ES-I3 (cell line): ENCODE results near the gene ZNF208.
"Not testable (repeated sequence)": the region's sequence is repeated elsewhere in the genome, so short reads cannot be mapped to it uniquely, and the experiment has no call there.

Source experiments
- H3K36me3 ChIP-seq: 2 replicates; pipeline ENCODE4 v1.6.1; 2013; ENCODE audit warnings: mild to moderate bottlenecking, low read length, control low read depth, moderate library complexity; ENCODE audit not compliant: insufficient read depth
- H3K4me1 ChIP-seq: 2 replicates; pipeline ENCODE4 v1.6.1; 2013; ENCODE audit warnings: mild to moderate bottlenecking, control low read depth, low read length; ENCODE audit not compliant: insufficient read depth
- H3K9ac ChIP-seq: 2 replicates; pipeline ENCODE4 v1.6.1; 2013; ENCODE audit warnings: low read depth, mild to moderate bottlenecking, low read length, moderate library complexity
- H3K9me3 ChIP-seq: 2 replicates; pipeline ENCODE4 v1.6.1; 2013; ENCODE audit warnings: mild to moderate bottlenecking, low read length, moderate library complexity; ENCODE audit not compliant: control insufficient read depth, insufficient read depth

ZNF208 gene

DNA sequence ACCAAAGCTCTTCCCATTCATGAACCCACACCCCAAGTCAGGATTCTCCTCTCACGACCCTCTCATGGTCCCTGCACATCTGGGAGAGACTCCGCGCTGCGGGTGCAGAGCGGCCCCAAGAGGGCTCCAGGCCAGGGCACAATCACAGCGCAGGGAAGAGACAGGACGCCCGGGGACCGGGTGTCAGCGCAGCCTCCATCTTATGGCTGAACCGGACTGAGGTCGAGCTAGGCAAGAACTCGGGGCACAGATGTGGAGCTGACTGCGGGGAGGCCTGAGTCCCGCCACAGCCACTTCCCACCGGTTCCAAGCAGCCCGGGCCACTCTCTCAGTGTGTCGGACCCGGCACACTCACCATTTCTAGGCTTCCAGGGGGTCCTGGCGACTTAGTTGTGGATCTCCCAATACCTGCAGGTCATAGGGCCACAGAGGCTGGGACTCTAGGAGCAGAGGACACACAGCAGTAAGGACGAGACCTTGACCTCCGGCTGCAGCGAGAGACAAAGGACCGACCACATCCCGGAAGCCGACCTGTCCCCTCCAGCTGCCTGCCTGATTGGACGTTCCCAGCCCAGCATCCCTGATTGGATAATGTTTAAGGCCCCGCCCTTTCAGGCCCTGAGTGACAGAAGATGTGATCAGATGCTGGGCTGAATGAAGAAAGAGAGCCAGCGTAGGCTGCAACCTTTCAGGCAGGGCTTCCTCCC lies at the start of gene ZNF208:
Gene ZNF208 (minus strand): TSS at position 507 of the 707 bp plus-strand sequence. CDS start 149 bp downstream, at position 358.
- not testable (repeated sequence) for H3K4me1 ChIP-seq, H3K9ac ChIP-seq, H3K36me3 ChIP-seq, H3K9me3 ChIP-seq

DNA sequence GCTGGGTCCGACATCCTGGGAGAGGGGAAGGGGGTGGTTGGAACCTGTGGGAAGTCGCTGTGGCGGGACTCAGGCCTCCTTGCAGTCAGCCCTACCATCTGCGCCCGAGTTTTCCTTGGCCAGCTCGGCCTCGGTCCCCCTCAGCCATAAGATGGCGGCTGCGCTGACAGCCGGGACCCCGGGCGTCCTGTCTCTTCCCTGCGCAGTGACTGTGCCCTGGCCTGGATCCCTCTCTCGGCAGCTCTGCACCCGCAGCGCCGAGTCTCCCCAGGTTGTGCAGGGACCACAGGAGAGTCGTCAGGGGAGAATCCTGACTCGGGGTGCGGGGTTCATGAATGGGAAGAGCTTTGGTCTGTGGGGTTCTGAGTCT lies 41.9 kb upstream of the ZNF208 start:
- Histone ChIP-seq H3K36me3 (no peaks in the 10 kb centered on the region), H3K9ac (no peak overlapping the region), H3K4me1 (no peaks in the 10 kb centered on the region), H3K9me3 (0 out of 2 replicates have a peak, but pooled peaks cover 2% of the 10 kb centered on the region)

DNA sequence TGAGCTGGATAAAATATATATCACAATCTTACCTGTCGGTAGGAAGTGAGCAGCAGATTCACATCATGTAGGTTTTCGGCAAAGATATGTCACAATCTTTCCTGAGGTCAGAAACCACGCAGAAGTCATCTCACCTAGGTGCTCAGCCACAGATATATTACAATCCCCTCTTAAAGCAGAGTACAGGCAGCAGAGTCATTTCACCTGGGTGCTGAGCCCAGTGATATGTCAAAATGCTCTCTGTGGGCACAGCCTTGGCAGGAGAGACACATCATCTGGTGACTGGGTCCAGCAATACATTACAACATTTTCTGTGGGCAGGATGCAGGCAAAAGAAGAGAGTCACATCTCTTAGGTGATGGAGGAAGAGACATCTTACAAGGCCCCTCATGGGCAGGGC lies 30.4 kb upstream of the ZNF208 start:
- not testable (repeated sequence) for H3K36me3 ChIP-seq, H3K9ac ChIP-seq, H3K4me1 ChIP-seq, H3K9me3 ChIP-seq

DNA sequence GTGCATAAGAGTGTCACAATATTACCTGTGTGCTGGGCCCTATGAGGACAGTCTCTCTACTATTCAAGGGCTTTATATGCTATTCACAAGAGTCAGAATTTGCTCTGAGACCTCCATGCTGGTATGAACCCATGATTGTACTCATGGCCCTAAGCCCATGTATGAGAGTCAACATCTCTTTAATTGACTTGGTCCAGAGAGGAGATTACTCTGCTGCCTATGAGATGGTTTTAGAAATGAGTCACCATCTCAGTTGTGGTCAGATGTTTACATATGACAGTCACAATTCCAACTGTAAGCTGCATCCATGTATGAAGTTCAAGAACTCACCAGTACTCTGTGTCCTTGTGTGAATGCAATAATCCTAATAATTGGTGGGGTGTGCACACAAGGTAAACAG lies 19.9 kb upstream of the ZNF208 start:
- H3K9ac ChIP-seq, result no peak overlapping the region
- no peaks in the 10 kb centered on the region for H3K36me3 ChIP-seq
- H3K9me3 ChIP-seq, result no peaks in the 10 kb centered on the region
- H3K4me1 ChIP-seq, result no peaks in the 10 kb centered on the region

DNA sequence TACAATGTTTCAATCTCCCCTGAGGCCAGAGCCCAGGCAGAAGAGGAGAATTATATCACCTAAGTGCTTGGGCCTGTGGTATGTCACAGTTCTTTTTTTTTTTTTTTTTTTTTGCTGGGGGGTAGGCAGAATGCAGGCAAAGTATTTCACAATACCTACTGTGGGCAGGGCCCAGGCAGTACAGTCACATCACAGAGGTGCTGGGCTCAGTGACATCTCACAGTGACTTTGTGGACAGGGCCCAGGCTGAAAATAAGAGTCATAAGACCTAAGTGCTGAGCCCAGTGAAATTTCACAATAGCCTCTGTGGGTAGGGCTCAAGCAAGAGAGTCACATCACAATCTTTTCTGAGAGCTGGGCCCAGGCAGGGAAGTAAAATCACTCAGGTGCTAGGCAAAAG lies 15.9 kb upstream of the ZNF208 start:
- Histone ChIP-seq H3K4me1 (no peaks in the 10 kb centered on the region), H3K9me3 (no peaks in the 10 kb centered on the region), H3K9ac (no peak overlapping the region), H3K36me3 (no peaks in the 10 kb centered on the region)

DNA sequence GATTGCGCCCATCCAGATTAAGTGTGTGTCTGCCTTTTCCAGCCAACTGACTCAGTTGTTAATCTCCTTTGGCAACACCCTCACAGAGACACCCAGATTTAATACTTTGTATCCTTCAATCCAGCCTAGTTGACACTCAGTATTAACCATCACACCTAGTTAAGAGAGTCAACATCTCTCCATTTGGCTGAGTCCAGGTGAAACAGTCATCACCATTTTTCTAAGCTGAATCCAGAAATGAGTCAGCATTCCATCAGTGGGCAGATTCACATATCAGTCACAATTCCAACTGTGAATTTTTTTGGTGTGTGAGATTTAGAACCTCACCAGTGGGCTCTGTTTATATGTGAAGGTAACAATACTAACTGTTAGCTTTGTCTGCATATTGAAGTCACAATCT lies 14.8 kb upstream of the ZNF208 start:
- not testable (repeated sequence) for H3K9ac ChIP-seq, H3K36me3 ChIP-seq, H3K4me1 ChIP-seq, H3K9me3 ChIP-seq

GRCh38 chr19:21970466-21970865 lies 40.3 kb downstream of the ZNF208 start:
- Histone ChIP-seq H3K9me3 (no peaks in the 10 kb centered on the region), H3K36me3 (no peaks in the 10 kb centered on the region)

DNA sequence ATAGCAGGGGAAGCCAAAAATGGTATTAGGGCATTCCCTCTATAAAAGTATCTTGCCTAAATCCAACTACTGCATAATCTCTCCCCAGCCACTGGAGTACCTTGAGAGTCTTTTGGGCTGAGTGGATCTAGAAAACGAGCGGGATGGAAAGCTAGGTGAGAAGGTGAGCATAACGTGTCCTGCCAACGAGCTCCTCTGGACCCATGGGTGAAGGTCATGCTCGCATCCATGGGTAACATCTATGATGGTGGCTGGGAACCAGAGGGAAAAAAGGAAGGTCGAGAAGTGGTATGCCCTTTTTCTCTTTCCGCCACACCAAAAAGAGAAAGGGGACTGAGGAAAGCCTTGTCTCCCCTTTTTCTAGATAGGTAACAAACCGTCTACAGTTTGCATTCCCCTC lies 63.0 kb downstream of the ZNF208 start:
- peaks cover 3% of the 10 kb centered on the region; the same call in 1 of the 2 replicates for H3K9me3 ChIP-seq
- H3K36me3 ChIP-seq, result no peaks in the 10 kb centered on the region
- H3K4me1 ChIP-seq, result no peaks in the 10 kb centered on the region
- H3K9ac ChIP-seq, result no peak overlapping the region

More at GRCh38 chr19:21970466-21970865, 40.3 kb downstream of the ZNF208 start:
- Histone ChIP-seq H3K9ac (no peak overlapping the region), H3K4me1 (no peaks in the 10 kb centered on the region)

GRCh38 chr19:21940684-21941083 lies 70.1 kb downstream of the ZNF208 start:
- Histone ChIP-seq H3K4me1 (no peaks in the 10 kb centered on the region), H3K9me3 (no peaks in the 10 kb centered on the region; the same call in 1 of the 2 replicates), H3K36me3 (no peaks in the 10 kb centered on the region), H3K9ac (no peak overlapping the region)

GRCh38 chr19:21934593-21934992 lies 76.2 kb downstream of the ZNF208 start:
- no peaks in the 10 kb centered on the region; the same call in 1 of the 2 replicates for H3K36me3 ChIP-seq
- no peaks in the 10 kb centered on the region for H3K4me1 ChIP-seq
- H3K9ac ChIP-seq, result no peak overlapping the region
- no peaks in the 10 kb centered on the region; the same call in 1 of the 2 replicates for H3K9me3 ChIP-seq

- Histone ChIP-seq H3K4me1 (no peaks in the 10 kb centered on the region), H3K9me3 (no peaks in the 10 kb centered on the region; the same call in 1 of the 2 replicates), H3K9ac (no peak overlapping the region), H3K36me3 (no peaks in the 10 kb centered on the region; the same call in 1 of the 2 replicates)
These were observed 76.6 kb downstream of the ZNF208 start for GRCh38 chr19:21934131-21934530.

- Histone ChIP-seq H3K9ac (no peak overlapping the region), H3K36me3 (no peaks in the 10 kb centered on the region), H3K4me1 (no peaks in the 10 kb centered on the region), H3K9me3 (no peaks in the 10 kb centered on the region)
These were observed 88.5 kb downstream of the ZNF208 start for GRCh38 chr19:21922276-21922675.

GRCh38 chr19:21921691-21922180 lies 89.0 kb downstream of the ZNF208 start:
- Histone ChIP-seq H3K9ac (no peak overlapping the region), H3K36me3 (no peaks in the 10 kb centered on the region), H3K9me3 (no peaks in the 10 kb centered on the region), H3K4me1 (no peaks in the 10 kb centered on the region)

GRCh38 chr19:21915411-21915810 lies 95.3 kb downstream of the ZNF208 start:
- Histone ChIP-seq H3K4me1 (no peaks in the 10 kb centered on the region), H3K36me3 (no peaks in the 10 kb centered on the region), H3K9ac (no peak overlapping the region), H3K9me3 (no peaks in the 10 kb centered on the region)

DNA sequence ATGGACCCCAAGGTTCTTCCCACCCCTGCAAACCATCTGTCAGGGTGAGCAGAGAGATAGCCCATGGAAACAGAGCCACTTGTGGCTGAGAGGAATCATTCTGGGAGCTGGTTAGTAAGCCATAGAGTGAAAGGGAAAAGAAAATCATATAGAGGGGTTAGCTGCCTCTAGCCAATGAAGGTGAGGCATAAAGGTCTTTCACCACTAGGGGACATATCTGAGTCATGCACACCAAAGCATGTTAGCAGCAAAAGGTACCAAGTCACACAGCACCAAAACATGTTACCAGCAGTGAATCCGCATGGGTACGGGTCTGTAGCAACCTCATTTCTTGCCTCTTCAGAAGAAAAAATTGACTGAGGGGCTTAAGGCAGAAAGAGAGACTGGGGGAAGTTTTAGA lies 98.1 kb downstream of the ZNF208 start:
- Histone ChIP-seq H3K9ac (no peak overlapping the region), H3K9me3 (no peaks in the 10 kb centered on the region), H3K4me1 (no peaks in the 10 kb centered on the region), H3K36me3 (no peaks in the 10 kb centered on the region)
